Keratinocyte (primary cell): Measurements from ENCODE around the gene DPP10. TPM values are rescaled to one million over a fixed set of nuclear protein-coding genes. Genes with fewer than 3 reads are reported as not detected.
A peak's percentile ranks its signal among the peaks of the same experiment; 100 is the strongest.

Source experiments
- DNase-seq: peaks from one replicate; pipeline ENCODE4 v3.0.0-alpha.2; 2011; ENCODE audit warnings: low read depth, missing footprints, low spot score
- FAIRE-seq: peaks from 2 replicates; lab custom pipeline; 2011; peaks lifted over from hg19 to GRCh38; lab: Jason Lieb, UNC
- H2AFZ ChIP-seq: 2 replicates; pipeline ENCODE4 v1.6.0; 2012; ENCODE audit warnings: low read length, control low read depth, inconsistent platforms; ENCODE audit not compliant: control insufficient read depth
- H3K27ac ChIP-seq: 2 replicates; pipeline ENCODE4 v1.5.1; 2011; ENCODE audit warnings: low read length; ENCODE audit not compliant: control insufficient read depth, insufficient read depth
- H3K27me3 ChIP-seq: 3 replicates; pipeline ENCODE4 v1.6.0; 2011; ENCODE audit warnings: low read length; ENCODE audit not compliant: control insufficient read depth, insufficient read depth; ENCODE audit errors: extremely low read depth
- H3K36me3 ChIP-seq, 2 experiments: 2 replicates in 1 of 2; 3 replicates in 1 of 2; pipeline ENCODE4 v1.5.1; 2011; ENCODE audit warnings: low read length in 2 of 2, mild to moderate bottlenecking in 1 of 2; ENCODE audit not compliant: control insufficient read depth in 2 of 2, insufficient read depth in 2 of 2; ENCODE audit errors: extremely low read depth in 1 of 2
- H3K4me1 ChIP-seq: 3 replicates; pipeline ENCODE4 v1.5.1; 2011; ENCODE audit warnings: low read length; ENCODE audit not compliant: control insufficient read depth, insufficient read depth; ENCODE audit errors: extremely low read depth
- H3K4me2 ChIP-seq: 3 replicates; pipeline ENCODE4 v1.6.0; 2011; ENCODE audit warnings: low read depth, low read length; ENCODE audit not compliant: control insufficient read depth, insufficient read depth; ENCODE audit errors: extremely low read depth
- H3K4me3 ChIP-seq, 3 experiments: fragments of 200-600 bp in 1 of 3; sonication (generic) in 1 of 3; 2 replicates in 2 of 3; 3 replicates in 1 of 3; pipeline ENCODE4 v1.5.1; 2011 to 2016; ENCODE audit warnings: low read length in 3 of 3, mild to moderate bottlenecking in 3 of 3, control low read depth in 2 of 3, inconsistent platforms in 1 of 3, low read depth in 1 of 3, mixed read lengths in 1 of 3, mixed run types in 1 of 3, moderate library complexity in 1 of 3; ENCODE audit not compliant: control insufficient read depth in 2 of 3, insufficient read depth in 2 of 3; ENCODE audit errors: extremely low read depth in 1 of 3
- H3K79me2 ChIP-seq: 2 replicates; pipeline ENCODE4 v1.6.0; 2012; ENCODE audit warnings: low read length; ENCODE audit not compliant: control insufficient read depth, insufficient read depth
- H3K9ac ChIP-seq: 3 replicates; pipeline ENCODE4 v1.6.0; 2011; ENCODE audit warnings: low read length; ENCODE audit not compliant: control insufficient read depth, insufficient read depth; ENCODE audit errors: extremely low read depth
- H3K9me1 ChIP-seq: 3 replicates; pipeline ENCODE4 v1.6.0; 2011; ENCODE audit warnings: low read length; ENCODE audit not compliant: control insufficient read depth, insufficient read depth; ENCODE audit errors: extremely low read depth
- H3K9me3 ChIP-seq: 2 replicates; pipeline ENCODE4 v1.5.1; 2012; ENCODE audit warnings: low read depth, low read length; ENCODE audit not compliant: control insufficient read depth
- H4K20me1 ChIP-seq: 3 replicates; pipeline ENCODE4 v1.6.0; 2011; ENCODE audit warnings: low read length; ENCODE audit not compliant: control insufficient read depth, insufficient read depth; ENCODE audit errors: extremely low read depth
- CTCF ChIP-seq, 3 experiments: IDR thresholded peaks in 1 of 3; conservative IDR thresholded peaks in 1 of 3; optimal IDR thresholded peaks in 1 of 3; 2 replicates in 2 of 3; 3 replicates in 1 of 3; pipeline versions ENCODE3 to v1.5.1; 2011; ENCODE audit warnings: low read length in 3 of 3, mild to moderate bottlenecking in 3 of 3, moderate library complexity in 2 of 3, control low read depth in 1 of 3, inconsistent platforms in 1 of 3; ENCODE audit not compliant: insufficient read depth in 2 of 3; ENCODE audit errors: extremely low read depth in 1 of 3
- EZH2 ChIP-seq: IDR thresholded peaks from one replicate; pipeline ENCODE4 v1.6.1; 2012; ENCODE audit warnings: inconsistent platforms, mild to moderate bottlenecking, low read length, moderate library complexity
- dilution Hi-C: fragments of 300-500 bp; cut with MboI; formaldehyde crosslinking; loops from one replicate; pipeline ENCODE4 v1.7.0; 2020; ENCODE audit warnings: low sequenced_read_pairs; ENCODE audit not compliant: extremely low pct_ligation_motif_present
- polyA plus RNA-seq, 5 experiments: library from polyadenylated mRNA; depleted of rRNA in 3 of 5; stranded (reverse) in 3 of 5; stranded (forward) in 1 of 5; unstranded in 1 of 5; fragments of >200 nt; gene quantifications; 1 replicate in 1 of 5; 2 replicates in 3 of 5; 3 replicates in 1 of 5; pipeline versions ENCODE4 v1.2.1 to v1.2.3, GENCODE V29; 2011 to 2012; ENCODE audit warnings: missing spikeins in 2 of 5, low read depth in 1 of 5, low replicate concordance in 1 of 5

Gene DPP10
- polyA plus RNA-seq, 1 donor (not counting 4 experiments of a cell fraction or from before 2014, with no cell fraction given) = not detected

DNA sequence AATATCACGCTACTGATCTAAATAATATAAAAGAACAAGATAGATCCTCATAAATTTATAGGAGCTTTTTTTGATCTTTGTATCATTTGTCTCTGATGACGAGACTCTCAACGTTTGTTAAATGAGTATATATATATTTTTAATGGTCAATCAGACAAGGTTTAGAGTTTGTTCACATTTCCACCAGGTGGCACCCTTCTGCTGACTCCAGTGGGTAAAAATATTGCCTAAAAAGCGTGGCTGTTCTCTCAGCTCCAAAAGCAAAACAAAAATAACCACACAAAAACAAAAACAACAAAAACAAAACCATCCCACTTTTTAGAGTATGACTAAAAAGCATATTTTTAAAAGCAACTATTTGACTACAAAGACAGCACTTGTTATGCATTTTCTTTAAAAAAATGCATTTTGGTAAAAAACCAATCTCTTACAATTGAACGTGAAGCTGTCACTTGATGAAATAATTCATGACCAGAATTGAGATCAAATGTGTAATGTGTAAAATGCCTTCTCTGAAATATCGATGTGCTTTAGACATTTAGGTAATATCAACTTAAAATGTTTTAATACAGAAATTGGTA, 723.2 kb downstream of the DPP10 start:
- H3K27ac ChIP-seq = no peak overlapping the region
- TF ChIP-seq CTCF (optimal IDR thresholded peaks at IDR 0.05 in 1 of 3, IDR thresholded peaks at IDR 0.05 in 1 of 3, conservative IDR thresholded peaks at IDR 0.05 in 1 of 3; ENCODE audit: extremely low read depth in 1 of 3, insufficient read depth in 2 of 3, low read length in 3 of 3) (peak; percentile 31 to 58 (median 37)), EZH2 (no peak)
- no peak for DNase-seq
- no peaks in the 10 kb centered on the region for H3K36me3 ChIP-seq
- no peaks in the 10 kb centered on the region for H3K79me2 ChIP-seq
- H3K4me3 ChIP-seq = no peak overlapping the region
- no peak overlapping the region for H2AFZ ChIP-seq
- H3K4me2 ChIP-seq = no peak overlapping the region
- H3K4me1 ChIP-seq = no peaks in the 10 kb centered on the region
- dilution Hi-C loops = no loop called here
- H4K20me1 ChIP-seq = no peaks in the 10 kb centered on the region
- no peak for FAIRE-seq
- peaks cover 19% of the 10 kb centered on the region for H3K27me3 ChIP-seq
- H3K9ac ChIP-seq = no peak overlapping the region
- H3K9me1 ChIP-seq = no peaks in the 10 kb centered on the region
- no peaks in the 10 kb centered on the region for H3K9me3 ChIP-seq

GRCh38 chr2:115168457-115168856, 726.0 kb downstream of the DPP10 start:
- dilution Hi-C loops = no loop called here
- FAIRE-seq = no peak
- H3K4me1 ChIP-seq = no peaks in the 10 kb centered on the region

More at GRCh38 chr2:115168457-115168856, 726.0 kb downstream of the DPP10 start:
- Histone ChIP-seq H3K9me3 (no peaks in the 10 kb centered on the region), H3K36me3 (no peaks in the 10 kb centered on the region), H3K9me1 (no peaks in the 10 kb centered on the region), H2AFZ (no peak overlapping the region), H3K27ac (no peak overlapping the region), H3K79me2 (no peaks in the 10 kb centered on the region), H3K9ac (no peak overlapping the region), H3K4me3 (no peak overlapping the region), H4K20me1 (no peaks in the 10 kb centered on the region), H3K27me3 (no peaks in the 10 kb centered on the region), H3K4me2 (no peak overlapping the region)
- TF ChIP-seq EZH2 (no peak), CTCF (optimal IDR thresholded peaks at IDR 0.05 in 1 of 3, IDR thresholded peaks at IDR 0.05 in 1 of 3, conservative IDR thresholded peaks at IDR 0.05 in 1 of 3; ENCODE audit: extremely low read depth in 1 of 3, insufficient read depth in 2 of 3, low read length in 3 of 3) (no peak)
- no peak for DNase-seq
